Fibroblast of skin of back (primary cell): ENCODE results near the gene GMEB1.
A peak's percentile ranks its signal among the peaks of the same experiment; 100 is the strongest.
"Not testable (repeated sequence)": the region's sequence is repeated elsewhere in the genome, so short reads cannot be mapped to it uniquely, and the experiment has no call there.

Experiments
- DNase-seq: peaks from one replicate; pipeline ENCODE4 v3.0.0-alpha.2; 2013

The GMEB1 gene

DNA sequence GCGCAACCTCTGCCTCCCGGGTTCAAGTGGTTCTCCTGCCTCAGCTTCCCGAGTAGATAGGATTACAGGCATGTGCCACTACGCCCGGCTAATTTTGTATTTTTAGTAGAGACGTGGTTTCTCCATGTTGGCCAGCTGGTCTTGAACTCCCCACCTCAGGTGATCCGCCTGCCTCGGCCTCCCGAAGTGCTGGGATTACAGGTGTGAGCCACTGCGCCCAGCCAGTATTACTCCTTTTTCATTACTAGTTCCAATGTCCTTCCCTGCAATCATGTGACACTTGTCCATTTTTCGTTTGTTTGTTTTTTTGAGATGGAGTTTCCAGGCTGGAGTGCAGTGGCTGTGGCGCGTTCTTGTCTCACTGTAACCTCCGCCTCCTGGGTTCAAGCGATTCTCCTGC lies 4.4 kb downstream of the GMEB1 start:
- not testable (repeated sequence) for DNase-seq

DNA sequence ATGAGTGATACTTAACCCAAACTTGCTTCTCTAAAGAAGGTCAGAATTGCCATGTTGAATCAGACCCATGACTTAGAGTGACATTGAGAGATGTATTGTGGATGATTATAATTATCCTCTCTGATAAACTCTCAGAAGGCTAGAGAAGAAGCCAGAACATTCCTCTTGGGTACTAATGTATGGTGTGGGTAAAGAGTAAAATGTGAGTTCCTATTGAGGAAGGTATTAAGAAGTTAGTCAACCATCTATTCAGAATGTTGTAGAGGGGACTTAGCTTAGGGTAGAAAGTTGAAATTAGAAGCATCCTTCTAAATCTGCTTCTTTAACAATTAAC lies 7.3 kb downstream of the GMEB1 start:
- DNase-seq = no peak

DNA sequence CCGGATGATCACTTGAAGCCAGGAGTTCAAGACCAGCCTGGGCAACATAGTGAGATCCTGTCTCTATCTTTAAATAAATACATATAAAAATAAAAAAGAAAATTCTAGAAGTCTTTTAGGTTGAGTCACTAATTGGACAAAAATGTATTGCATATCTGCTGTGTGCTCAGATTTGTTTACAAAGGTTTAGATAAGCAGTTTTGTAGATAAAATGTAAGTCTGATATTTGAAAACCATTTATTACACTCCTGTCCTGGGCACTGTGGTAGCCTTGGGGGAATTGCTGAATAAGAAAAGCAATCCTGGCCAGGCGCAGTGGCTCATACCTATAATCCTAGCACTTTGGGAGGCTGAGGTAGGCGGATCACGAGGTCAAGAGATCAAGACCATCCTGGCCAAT lies 11.6 kb downstream of the GMEB1 start:
- peak; percentile 21 for DNase-seq

DNA sequence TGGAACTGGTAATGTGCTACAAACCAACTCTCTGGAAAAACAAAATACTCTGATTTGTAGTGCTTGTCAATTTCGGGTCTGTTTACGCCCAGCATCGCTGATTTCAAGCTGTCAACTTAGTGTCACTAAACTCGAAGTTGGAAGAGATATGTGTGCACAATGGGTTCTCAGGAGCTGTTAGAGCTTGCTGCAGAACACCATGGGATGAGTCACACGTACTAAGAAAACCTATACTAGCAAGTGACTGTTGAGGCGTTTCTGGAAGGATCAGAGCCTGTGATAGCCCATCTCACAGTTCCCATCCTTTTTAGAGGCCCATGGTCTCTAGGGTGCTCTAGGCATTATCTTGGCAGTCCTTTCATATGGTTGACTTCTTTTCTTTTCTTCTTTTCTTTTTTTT lies 14.3 kb downstream of the GMEB1 start:
- DNase-seq = no peak

DNA sequence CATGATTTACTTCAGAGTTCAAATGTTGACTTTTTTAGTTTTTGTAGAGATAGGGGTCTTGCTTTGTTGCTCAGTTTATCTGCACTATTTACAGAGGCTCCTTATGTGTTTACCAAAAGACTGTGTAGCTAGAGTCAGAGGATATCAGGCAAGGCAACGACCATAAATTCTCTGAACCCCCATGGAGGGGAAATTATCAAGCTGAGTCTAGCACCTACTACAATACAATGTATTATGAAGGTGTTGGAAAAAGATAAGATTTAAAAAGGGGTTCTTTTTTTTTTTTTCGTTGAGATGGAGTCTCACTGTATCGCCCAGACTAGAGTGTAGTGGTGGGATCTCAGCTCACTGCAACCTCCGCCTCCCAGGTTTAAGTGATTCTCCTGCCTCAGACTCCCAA lies 16.4 kb downstream of the GMEB1 start:
- no peak for DNase-seq

DNA sequence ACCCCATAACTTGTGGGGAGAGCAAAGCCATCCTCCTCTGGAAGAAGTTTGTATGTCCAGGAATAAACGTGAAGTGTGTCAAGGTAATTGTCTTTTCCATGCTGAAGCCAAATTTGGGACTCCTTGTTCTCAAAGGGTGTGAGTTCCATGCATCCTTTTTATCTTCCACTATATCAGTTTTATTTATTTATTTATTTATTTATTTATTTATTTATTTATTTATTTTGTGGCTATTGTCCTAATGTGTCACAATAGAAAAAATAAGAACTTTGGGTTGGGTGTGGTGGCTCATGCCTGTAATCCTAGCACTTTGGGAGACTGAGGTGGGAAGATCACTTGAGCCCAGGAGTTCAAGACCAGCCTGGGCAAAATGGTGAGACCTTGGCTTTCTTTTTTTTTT lies 23.0 kb downstream of the GMEB1 start:
- DNase-seq = not testable (repeated sequence)

DNA sequence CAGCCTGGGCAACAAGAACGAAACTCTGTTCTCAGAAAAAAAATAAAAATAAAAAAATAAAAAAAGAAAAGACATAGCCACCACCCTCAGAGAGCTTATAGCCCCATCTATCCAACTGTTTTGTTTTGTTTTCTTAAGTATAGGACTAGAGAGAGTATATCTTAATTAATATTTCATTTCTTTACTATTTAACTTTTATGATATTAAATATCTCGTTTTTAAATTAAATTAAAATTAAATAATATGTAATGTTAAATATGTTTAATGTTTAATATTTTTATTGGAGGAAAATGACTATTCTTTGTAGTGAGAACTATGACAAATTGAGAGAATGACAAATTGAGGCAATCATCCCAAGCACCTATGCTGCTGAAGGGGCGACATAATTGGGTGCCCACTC lies 35.0 kb downstream of the GMEB1 start:
- no peak for DNase-seq

DNA sequence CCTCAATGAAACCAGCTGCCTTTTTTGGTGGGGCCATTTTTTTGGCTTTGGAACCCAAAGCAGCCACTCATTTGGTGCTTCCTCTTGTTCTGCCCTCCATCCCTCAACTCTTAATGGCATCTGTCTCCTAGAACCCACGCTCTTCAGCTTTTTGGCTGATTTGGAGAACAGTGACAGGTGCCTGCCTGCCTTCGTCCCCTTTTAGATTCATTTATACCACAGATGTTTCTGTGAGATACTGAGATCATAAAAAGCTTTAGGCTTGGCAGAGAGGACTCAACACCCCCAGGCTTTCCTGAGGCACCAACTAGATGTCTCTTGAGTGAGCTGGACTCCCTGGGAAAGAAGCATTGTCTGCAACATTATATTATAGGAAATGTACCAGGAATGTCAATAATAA lies 47.8 kb downstream of the GMEB1 start:
- DNase-seq = no peak

DNA sequence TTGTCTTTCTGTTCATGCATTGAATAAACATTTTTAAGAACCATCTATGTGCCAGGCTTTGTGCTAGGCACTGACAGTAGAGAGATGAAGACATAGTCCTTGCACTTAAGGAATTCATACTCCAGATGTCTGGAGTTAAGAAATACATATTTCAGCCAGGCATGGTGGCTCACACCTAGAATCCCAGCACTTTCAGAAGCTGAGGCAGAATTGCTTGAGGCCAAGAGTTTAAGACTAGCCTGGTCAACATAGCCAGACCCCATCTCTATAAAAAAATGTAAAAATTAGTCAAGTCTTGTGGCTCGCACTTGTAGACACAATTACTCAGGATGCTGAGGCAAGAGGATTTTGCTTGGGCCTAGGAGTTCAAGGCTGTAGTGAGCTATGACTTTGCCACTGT lies 49.6 kb downstream of the GMEB1 start:
- DNase-seq = no peak

DNA sequence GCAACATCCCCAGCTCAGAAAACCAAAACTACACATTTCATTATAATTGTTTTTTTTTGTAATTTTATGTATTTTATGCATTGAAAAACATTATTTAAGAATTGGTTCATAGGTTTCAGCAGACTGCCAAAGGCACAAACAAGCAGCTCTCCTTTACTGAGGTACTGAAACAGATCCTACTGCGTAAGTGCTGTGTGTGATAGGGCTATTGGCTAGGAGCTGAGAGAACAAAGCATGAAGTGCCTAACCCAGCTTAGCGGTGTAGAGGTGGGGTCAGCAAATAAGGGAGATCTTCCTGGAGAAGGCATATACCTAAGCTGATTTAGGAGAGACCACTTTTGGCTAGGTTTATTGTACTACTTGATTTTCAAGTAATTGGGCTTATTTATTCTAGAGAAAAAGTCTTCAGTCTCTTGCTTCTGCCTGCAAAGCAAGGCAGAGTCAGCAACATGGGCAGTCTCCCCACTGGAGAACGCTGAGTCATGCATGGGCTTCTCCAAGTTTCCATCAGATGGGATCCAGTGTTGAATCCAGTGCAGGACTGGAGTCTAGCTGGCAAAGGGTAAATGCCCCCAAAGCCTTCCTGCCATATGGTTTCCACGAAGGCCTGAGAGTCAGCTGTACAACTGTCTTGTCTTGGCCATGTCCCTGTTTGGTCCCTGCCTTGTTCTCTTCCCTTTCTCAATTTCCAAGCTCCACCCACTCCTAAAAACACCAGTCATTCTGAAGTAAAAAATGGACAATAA lies 50.2 kb downstream of the GMEB1 start:
- peak; percentile 33 for DNase-seq

DNA sequence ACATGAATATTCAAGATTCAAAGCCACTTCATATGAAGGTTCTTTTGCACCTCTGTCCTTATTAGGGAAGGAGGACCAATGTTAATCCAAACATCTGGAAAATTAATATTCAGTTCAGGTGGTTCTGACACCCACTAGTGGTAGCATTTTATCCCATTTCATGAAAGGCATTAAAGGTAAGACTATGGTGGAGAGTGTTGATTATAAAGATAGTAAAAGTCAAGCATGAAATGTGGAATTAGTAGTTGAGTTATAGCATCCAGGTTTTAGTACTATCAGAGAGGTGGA lies 50.7 kb downstream of the GMEB1 start:
- no peak for DNase-seq

DNA sequence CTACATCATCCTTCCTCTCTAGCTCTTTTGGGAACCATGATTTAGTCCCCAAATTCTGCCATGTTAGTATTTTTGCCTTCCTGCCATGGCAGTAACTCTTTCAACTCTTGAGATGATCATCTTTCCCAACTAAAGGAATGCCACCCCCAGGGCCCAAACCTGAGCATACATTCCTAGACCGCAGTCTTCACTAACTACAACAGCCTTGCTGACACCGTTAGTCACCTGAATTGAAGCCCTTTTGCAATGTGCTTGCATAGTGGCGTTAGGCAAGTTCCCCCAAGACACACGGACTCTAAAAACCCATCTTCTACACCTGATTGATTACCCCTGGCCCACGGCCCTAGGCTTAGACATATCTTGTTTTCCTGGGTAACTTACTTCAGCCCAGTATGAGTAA lies 51.8 kb downstream of the GMEB1 start:
- no peak for DNase-seq

DNA sequence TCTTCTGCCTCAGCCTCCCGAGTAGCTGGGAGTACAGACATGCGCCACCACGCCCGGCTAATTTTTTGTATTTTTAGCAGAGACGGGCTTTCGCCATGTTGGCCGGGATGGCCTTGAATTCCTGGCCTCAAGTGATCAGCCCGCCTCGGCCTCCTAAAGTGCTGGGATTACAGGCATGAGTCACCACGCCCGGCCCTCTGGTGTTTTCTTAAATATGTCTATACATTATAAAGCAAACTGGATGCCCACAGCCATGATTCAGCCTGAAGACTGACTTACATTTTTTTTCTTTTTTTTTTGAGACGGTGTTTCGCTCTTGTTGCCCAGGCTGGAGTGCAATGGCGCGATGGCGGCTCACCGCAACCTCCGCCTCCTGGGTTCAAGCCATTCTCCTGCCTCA lies 53.3 kb downstream of the GMEB1 start:
- peak; percentile 73 for DNase-seq

DNA sequence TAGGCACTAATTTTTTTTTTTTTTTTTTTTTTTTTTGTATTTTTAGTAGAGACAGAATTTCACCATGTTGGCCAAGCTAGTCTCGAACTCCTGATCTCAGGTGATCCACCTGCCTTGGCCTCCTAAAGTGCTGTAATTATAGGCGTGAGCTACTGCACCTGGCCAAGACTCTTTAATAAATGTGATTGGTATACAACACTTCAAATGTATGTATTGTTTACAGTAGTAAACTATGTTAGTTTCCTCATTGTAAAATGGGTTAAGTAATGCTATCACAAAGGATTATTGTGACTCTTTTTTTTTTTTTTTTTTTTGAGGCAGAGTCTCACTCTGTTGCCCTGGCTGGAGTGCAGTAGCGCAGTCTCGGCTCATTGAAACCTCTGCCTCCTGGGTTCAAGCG lies 56.8 kb downstream of the GMEB1 start:
- not testable (repeated sequence) for DNase-seq

DNA sequence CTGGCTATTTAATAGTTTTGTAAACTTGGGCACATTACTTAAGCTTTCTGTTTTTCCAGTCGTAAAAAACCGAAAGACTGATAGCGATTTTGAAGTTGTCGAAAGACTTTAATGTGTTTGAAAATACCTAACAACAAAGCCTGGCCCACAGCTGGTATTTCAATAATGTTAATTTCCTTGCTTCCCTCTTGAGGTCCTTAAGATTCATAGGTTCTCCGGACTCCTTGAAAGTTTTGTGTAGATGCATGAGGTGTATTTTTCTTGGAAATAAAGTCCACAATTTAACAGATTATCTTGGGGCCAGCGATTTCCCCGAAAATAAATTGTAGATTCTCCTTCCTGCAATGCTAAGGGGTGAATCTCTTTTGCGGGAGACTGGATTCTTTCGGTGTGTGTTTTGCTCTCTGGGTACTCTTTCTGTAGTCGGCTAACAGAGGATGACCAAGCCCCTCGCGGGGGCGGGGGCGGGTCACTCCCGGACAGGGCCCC lies 67.4 kb downstream of the GMEB1 start:
- no peak for DNase-seq

DNA sequence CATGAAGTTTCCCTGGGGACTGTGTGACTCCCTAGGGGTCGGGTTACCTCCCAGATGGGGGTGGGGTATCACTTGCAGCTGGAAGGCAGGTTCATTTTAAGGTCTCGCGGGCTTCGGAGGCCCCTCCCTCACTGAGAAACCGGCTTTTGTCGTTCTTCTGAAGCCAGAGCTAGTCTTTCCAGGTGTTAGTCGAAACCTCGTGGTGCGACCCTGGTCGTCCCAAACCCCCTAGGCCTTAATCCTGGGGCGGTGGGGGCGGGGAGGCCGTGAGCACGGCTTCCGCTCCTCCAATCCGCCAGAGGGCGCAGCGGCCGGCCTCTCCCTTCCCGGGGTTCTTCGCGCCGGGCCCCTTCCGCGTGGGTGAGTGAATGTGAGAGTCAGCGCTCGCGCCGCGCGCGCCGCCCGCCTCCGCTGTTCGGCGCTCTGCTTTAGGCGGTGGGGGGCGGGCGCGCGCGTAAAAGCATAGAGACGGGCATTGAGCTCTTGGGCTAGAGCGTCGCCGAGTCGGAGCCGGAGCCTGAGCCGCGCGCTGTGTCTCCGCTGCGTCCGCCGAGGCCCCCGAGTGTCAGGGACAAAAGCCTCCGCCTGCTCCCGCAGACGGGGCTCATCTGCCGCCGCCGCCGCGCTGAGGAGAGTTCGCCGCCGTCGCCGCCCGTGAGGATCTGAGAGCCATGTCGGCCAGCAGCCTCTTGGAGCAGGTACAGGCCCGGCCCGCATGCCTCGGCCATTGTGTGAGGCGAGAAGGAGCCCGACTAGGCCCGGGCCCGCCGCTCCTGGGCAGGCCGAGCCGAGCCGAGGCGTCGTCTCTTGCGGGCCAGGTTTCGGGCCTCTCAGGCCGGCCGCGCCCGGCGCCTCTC lies 68.1 kb downstream of the GMEB1 start, which contains the start of gene YTHDF2:
Gene YTHDF2 (plus strand): TSS at position 491 of the 857 bp plus-strand sequence. CDS start 181 bp downstream, at position 672.
- DNase-seq = peak; percentile 97

DNA sequence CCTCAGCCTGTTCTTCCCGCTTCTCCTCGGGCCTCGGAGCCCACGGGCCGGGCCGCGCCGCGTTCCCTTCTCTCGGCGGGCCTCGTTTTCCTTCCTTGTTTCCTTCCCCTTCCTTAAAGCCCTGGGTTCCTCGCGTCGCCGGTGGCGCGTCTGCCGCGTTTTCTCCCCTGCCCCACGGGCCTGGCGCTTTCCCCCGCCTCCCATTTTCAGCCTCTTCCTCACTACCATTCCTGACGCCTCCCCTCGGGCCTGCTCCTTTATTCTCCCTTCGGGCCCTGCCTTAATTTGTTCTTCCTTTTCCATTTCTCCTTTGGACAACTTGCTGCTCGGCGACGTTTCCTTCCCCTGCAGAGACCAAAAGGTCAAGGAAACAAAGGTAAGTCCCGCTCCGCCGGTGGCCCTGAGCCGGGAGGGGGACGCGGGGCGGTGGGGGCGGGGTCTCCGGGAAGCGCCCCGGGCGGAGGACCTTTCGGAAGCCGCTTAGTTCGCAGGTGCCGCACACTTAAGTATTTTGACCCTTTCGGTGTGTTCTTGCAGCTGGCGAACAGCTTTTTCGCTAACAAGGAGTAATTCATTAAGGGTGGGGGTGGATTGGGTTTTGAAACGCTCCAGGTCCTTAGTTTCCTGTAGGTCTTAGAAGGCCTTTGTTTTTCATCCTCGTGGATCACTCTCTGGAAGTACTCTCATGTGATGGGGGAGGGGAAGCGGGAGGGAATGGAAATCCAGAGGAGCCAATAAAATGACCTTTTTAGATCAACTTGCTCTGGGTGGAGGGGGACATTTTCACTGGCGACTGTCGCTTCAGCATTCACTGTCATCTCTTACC lies 68.9 kb downstream of the GMEB1 start:
- peak; percentile 48 for DNase-seq

DNA sequence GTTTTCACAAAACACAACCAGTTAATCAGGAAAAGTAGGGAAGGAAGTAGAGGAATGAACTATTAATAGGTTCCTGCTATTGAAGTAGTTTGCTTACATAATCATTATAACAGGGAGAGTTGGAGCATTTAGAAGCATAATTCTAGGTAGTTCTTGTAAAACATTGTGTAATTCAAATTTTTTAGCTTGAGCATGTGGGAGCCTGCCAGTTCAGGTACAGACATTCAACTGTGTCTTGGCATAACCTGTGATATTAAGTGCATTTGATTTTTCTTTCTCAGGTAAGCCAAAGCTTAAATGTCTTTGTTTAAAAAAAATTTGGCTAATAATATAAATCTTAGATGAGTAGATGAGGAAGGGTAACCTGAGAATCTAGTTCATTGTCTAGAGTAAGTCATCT lies 71.5 kb downstream of the GMEB1 start:
- DNase-seq = no peak

DNA sequence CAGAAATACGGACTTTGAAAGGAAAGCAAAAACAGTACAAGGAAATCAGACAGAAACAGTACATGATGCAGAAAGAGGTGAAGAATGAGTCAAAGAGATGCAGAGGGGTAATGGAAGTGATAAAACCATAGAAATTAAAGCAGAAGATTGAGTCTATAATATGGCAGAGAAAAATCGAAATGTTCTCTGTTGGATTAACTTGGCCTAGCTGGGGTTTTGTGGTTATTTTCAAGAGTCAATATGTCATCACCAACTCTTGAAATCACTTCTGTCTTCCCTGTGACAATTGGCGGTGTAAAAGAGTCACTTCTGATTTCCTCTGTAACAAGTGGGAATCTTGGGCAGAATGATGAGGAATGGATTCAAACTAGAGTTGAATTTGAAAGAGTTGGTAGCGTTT lies 75.6 kb downstream of the GMEB1 start:
- no peak for DNase-seq

DNA sequence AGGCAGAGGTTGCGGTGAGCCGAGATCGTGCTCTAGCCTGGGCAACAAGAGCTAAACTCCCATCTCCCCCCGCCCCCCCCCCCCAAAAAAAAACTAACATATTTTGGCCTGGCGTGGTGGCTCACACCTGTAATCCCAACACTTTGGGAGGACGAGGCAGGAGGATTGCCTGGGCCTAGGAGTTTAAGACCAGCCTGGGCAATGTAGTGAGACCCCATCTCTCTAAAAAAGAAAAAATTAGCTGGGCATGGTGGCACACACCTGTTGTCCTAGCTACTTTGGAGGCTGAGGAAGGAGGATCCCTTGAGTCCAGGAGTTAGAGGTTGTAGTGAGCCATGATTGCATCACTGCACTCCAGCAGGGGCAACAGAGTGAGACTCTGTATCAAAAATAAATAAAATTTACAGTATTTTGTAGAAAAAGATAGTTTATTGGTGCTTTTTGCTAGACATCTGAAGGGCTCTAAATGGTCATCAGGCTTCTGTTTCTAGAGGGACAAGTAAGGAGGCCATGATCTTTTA lies 77.1 kb downstream of the GMEB1 start:
- DNase-seq = no peak

DNA sequence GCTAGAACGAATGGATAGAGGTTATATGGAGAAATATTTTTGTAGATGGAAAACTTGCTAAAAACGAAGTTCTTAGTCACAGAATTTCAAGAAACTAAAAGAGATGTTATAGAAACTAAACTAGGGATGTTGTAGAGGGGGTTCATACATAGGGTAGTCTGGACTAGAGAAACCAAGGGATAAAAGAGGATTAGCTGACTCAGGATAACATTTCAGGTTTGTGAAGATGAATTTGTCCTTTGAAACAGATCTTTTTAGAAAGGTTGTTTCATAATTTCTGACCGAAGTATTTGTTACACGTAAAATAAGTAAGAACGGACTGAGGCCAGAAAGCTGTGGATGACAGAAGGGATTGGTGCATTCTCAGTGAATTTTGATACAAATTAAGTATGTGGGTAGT lies 81.7 kb downstream of the GMEB1 start:
- DNase-seq = no peak

DNA sequence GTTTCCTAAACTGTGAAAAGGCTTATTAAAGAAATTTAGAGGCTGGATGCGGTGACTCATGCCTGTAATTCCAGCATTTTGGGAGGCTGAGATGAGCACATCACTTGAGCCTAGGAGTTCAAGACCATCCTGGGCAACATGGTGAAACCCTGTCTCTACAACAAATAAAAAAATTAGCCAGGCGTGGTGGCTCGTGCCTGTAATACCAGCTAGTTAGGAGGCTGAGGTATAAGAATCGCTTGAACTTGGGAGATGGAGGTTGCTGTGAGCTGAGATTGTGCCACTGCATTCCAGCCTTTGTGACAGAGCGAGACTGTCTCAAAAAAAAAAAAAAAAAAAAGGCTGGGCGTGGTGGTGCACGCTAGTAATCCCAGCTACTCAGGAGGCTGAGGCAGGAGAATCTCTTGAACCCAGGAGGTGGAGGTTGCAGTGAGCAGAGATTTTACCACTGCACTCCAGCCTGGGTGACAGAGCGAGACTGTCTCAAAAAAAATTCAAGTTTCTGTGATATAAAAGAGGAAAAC lies 82.2 kb downstream of the GMEB1 start:
- DNase-seq = not testable (repeated sequence)
